ENCODE results near the gene CALD1.

GRCh38 chr7:134823400-134823799, 44.0 kb downstream of the CALD1 start:
- TF ChIP-seq CTCF (IDR thresholded peaks at IDR 0.05 in 8 of 11, conservative IDR thresholded peaks at IDR 0.05 in 3 of 11) (no peak), POLR2A (IDR thresholded peaks at IDR 0.05) (no peak), POLR2AphosphoS5 (IDR thresholded peaks at IDR 0.05) (no peak)

Data from spleen (tissue), 7 donors.